ENCODE data around the gene VWA3A. TPM values are rescaled to one million over a fixed set of nuclear protein-coding genes. Genes with fewer than 3 reads are reported as not detected.

Gene VWA3A
- total RNA-seq, 3 donors from 2014 or later (not counting 1 experiment from before 2014, with no cell fraction given) = 0.28 to 0.39 (median 0.35) TPM

GRCh38 chr16:22052980-22053379 is 39.4 kb upstream of the VWA3A start:
- no peaks in the 10 kb centered on the region for H3K27me3 ChIP-seq (ENCODE audit: control insufficient read depth, insufficient read depth, low read length)
- intact Hi-C loops (cut with micrococcal nuclease) = no loop called here
- H3K9me3 ChIP-seq (ENCODE audit: control insufficient read depth, insufficient read depth, low read length) = no peaks in the 10 kb centered on the region
- ATAC-seq (no peak), DNase-seq (no peak)
- H3K27ac Mint-ChIP-seq = no peak overlapping the region
- TF ChIP-seq CTCF (IDR thresholded peaks at IDR 0.05) = no peak
- peaks cover 9 to 16% of the 10 kb centered on the region in 2 donors for H3K4me1 Mint-ChIP-seq
- no peaks in the 10 kb centered on the region for H3K9me3 Mint-ChIP-seq
- no CpG with 5 or more reads among the region's 6 CpGs for WGBS (ENCODE audit: insufficient coverage)
- H3K36me3 ChIP-seq (ENCODE audit: control insufficient read depth, insufficient read depth, low read length) = no peaks in the 10 kb centered on the region
- no peaks in the 10 kb centered on the region for H3K36me3 Mint-ChIP-seq
- no peak overlapping the region for H3K4me3 ChIP-seq (ENCODE audit: low read length)
- H3K4me3 Mint-ChIP-seq = no peak overlapping the region
- H3K27ac ChIP-seq (ENCODE audit: low read length) = no peak overlapping the region
- no peaks in the 10 kb centered on the region for H3K4me1 ChIP-seq (ENCODE audit: control insufficient read depth, insufficient read depth, low read length)
- no peaks in the 10 kb centered on the region for H3K27me3 Mint-ChIP-seq (ENCODE audit: low read depth in 2 of 2)

- Histone ChIP-seq H3K4me1 (ENCODE audit: control insufficient read depth, insufficient read depth, low read length) (no peaks in the 10 kb centered on the region), H3K4me3 (ENCODE audit: low read length) (no peak overlapping the region), H3K9me3 (ENCODE audit: control insufficient read depth, insufficient read depth, low read length) (no peaks in the 10 kb centered on the region), H3K27ac (ENCODE audit: low read length) (no peak overlapping the region), H3K27me3 (ENCODE audit: control insufficient read depth, insufficient read depth, low read length) (no peaks in the 10 kb centered on the region), H3K36me3 (ENCODE audit: control insufficient read depth, insufficient read depth, low read length) (no peaks in the 10 kb centered on the region)
- peaks cover 9 to 22% of the 10 kb centered on the region in 2 donors for H3K4me1 Mint-ChIP-seq
- H3K4me3 Mint-ChIP-seq = no peak overlapping the region
- WGBS (ENCODE audit: insufficient coverage) = 82% methylated on average over 4 of the region's 4 CpGs
- no peaks in the 10 kb centered on the region for H3K9me3 Mint-ChIP-seq
- intact Hi-C loops (cut with micrococcal nuclease) = no loop called here
- H3K27me3 Mint-ChIP-seq (ENCODE audit: low read depth in 2 of 2) = no peaks in the 10 kb centered on the region
- no peak for TF ChIP-seq CTCF (IDR thresholded peaks at IDR 0.05)
- no peaks in the 10 kb centered on the region for H3K36me3 Mint-ChIP-seq
- no peak overlapping the region for H3K27ac Mint-ChIP-seq
- ATAC-seq = no peak
- DNase-seq = no peak
Observed at GRCh38 chr16:22053921-22054341, 38.4 kb upstream of the VWA3A start.

- 39% methylated on average over 4 of the region's 5 CpGs for WGBS (ENCODE audit: insufficient coverage)
- no peaks in the 10 kb centered on the region for H3K9me3 Mint-ChIP-seq
- DNase-seq (no peak), ATAC-seq (peak in 2 of 3 donors; percentile 44 to 57)
- H3K27me3 Mint-ChIP-seq (ENCODE audit: low read depth in 2 of 2) = no peaks in the 10 kb centered on the region
- TF ChIP-seq CTCF (IDR thresholded peaks at IDR 0.05) = no peak
- Histone ChIP-seq H3K27me3 (ENCODE audit: control insufficient read depth, insufficient read depth, low read length) (no peaks in the 10 kb centered on the region), H3K36me3 (ENCODE audit: control insufficient read depth, insufficient read depth, low read length) (no peaks in the 10 kb centered on the region), H3K9me3 (ENCODE audit: control insufficient read depth, insufficient read depth, low read length) (no peaks in the 10 kb centered on the region), H3K4me3 (ENCODE audit: low read length) (no peak overlapping the region), H3K27ac (ENCODE audit: low read length) (no peak overlapping the region), H3K4me1 (ENCODE audit: control insufficient read depth, insufficient read depth, low read length) (no peaks in the 10 kb centered on the region)
- peak overlapping the region; percentile 63 to 66 for H3K27ac Mint-ChIP-seq
- peak overlapping the region; percentile 31 for H3K4me3 Mint-ChIP-seq
- intact Hi-C loops (cut with micrococcal nuclease) = no loop called here
- H3K36me3 Mint-ChIP-seq = no peaks in the 10 kb centered on the region
- H3K4me1 Mint-ChIP-seq = peaks cover 14 to 25% of the 10 kb centered on the region in 2 donors
Observed at GRCh38 chr16:22054847-22055590, 37.3 kb upstream of the VWA3A start.

GRCh38 chr16:22055881-22056280 is 36.5 kb upstream of the VWA3A start:
- no peak overlapping the region for H3K4me3 Mint-ChIP-seq
- Histone ChIP-seq H3K27me3 (ENCODE audit: control insufficient read depth, insufficient read depth, low read length) (no peaks in the 10 kb centered on the region), H3K9me3 (ENCODE audit: control insufficient read depth, insufficient read depth, low read length) (no peaks in the 10 kb centered on the region), H3K4me3 (ENCODE audit: low read length) (no peak overlapping the region), H3K36me3 (ENCODE audit: control insufficient read depth, insufficient read depth, low read length) (no peaks in the 10 kb centered on the region), H3K27ac (ENCODE audit: low read length) (no peak overlapping the region), H3K4me1 (ENCODE audit: control insufficient read depth, insufficient read depth, low read length) (no peaks in the 10 kb centered on the region)
- H3K36me3 Mint-ChIP-seq = no peaks in the 10 kb centered on the region
- no peaks in the 10 kb centered on the region for H3K27me3 Mint-ChIP-seq (ENCODE audit: low read depth in 2 of 2)
- peak overlapping the region; percentile 63 to 66 for H3K27ac Mint-ChIP-seq
- ATAC-seq = no peak
- peaks cover 14 to 25% of the 10 kb centered on the region in 2 donors for H3K4me1 Mint-ChIP-seq
- DNase-seq = no peak
- no peaks in the 10 kb centered on the region for H3K9me3 Mint-ChIP-seq
- no peak for TF ChIP-seq CTCF (IDR thresholded peaks at IDR 0.05)
- WGBS (ENCODE audit: insufficient coverage) = 96% methylated on average over 5 of the region's 5 CpGs
- intact Hi-C loops (cut with micrococcal nuclease) = no loop called here

All from natural killer cell (primary cell).